Hepatocyte (in vitro differentiated cells): ENCODE data around the gene TTC39B.

ENCODE experiments used
- EZH2phosphoT487 ChIP-seq: fragments of 200-600 bp; sonication (generic); IDR thresholded peaks from one replicate; pipeline ENCODE4 v1.6.1; 2018; ENCODE audit warnings: antibody characterized with exemption, mild to moderate bottlenecking, low read depth, moderate library complexity; ENCODE audit not compliant: unreplicated experiment, severe bottlenecking
- TF ChIP-seq, protein P1 (sequence below): fragments of 200-600 bp; sonication (generic); IDR thresholded peaks from 2 replicates; pipeline ENCODE4 v1.5.1; 2016; ENCODE audit warnings: antibody characterized with exemption, mild to moderate bottlenecking; ENCODE audit not compliant: poor library complexity

DNA sequence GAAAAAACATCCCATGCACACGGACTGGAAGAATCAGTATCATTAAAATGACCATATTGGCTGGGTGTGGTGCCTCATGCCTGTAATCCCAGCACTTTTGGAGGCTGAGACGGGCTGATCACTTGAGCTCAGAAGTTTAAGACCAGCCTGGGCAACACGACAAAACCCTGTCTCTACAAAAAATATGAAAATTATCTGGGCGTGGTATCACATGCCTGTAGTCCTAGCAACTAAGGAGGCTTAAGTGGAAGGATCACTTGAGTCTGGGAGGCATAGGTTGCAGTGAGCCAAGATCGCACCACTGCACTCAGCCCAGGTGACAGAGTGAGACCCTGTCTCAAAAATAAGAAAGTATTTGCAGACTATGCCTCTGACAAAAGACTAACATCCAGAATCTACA, 68.4 kb downstream of the TTC39B start:
- TF ChIP-seq, protein P1, sequence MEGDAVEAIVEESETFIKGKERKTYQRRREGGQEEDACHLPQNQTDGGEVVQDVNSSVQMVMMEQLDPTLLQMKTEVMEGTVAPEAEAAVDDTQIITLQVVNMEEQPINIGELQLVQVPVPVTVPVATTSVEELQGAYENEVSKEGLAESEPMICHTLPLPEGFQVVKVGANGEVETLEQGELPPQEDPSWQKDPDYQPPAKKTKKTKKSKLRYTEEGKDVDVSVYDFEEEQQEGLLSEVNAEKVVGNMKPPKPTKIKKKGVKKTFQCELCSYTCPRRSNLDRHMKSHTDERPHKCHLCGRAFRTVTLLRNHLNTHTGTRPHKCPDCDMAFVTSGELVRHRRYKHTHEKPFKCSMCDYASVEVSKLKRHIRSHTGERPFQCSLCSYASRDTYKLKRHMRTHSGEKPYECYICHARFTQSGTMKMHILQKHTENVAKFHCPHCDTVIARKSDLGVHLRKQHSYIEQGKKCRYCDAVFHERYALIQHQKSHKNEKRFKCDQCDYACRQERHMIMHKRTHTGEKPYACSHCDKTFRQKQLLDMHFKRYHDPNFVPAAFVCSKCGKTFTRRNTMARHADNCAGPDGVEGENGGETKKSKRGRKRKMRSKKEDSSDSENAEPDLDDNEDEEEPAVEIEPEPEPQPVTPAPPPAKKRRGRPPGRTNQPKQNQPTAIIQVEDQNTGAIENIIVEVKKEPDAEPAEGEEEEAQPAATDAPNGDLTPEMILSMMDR, result no peak
- TF ChIP-seq EZH2phosphoT487, result no peak
